CD4-positive, alpha-beta T cell (primary cell): ENCODE data around the gene ASIP. TPM values are rescaled to one million over a fixed set of nuclear protein-coding genes. Genes with fewer than 3 reads are reported as not detected.

ENCODE experiments used
- ATAC-seq: fragments of 200-7000 bp; cut with Tn5 transposase; one replicate; pipeline ENCODE4 v1.10.0; 2022; ENCODE audit warnings: mild to moderate bottlenecking; ENCODE audit not compliant: poor library complexity
- CTCF ChIA-PET: fragments of 350-600 bp; sonication (Branson Sonifier 250); formaldehyde crosslinking; loops from one replicate; lab custom pipeline; 2021; ENCODE audit warnings: antibody characterized with exemption, inconsistent platforms; lab: Charles Lee
- POLR2A ChIA-PET: fragments of 350-600 bp; sonication (Branson Sonifier 250); formaldehyde crosslinking; loops from one replicate; lab custom pipeline; 2021; ENCODE audit warnings: antibody characterized with exemption, inconsistent platforms; lab: Charles Lee
- DNase-seq, 14 experiments: peaks; one replicate each; pipeline ENCODE4 v3.0.0-alpha.2; 2013 to 2020; ENCODE audit warnings: mixed read lengths in 2 of 14
- H3K27ac ChIP-seq, 2 donors: one replicate each; pipeline versions ENCODE4 v1.5.1 to v1.7.0; 2013; ENCODE audit warnings: low read length in 2 of 2, low read depth in 1 of 2, mild to moderate bottlenecking in 1 of 2
- H3K27me3 ChIP-seq, 2 experiments: 1 replicate in 1 of 2; 2 replicates in 1 of 2; pipeline versions ENCODE4 v1.6.1 to v1.7.0; 2013; ENCODE audit warnings: low read length in 2 of 2, control low read depth in 1 of 2, mild to moderate bottlenecking in 1 of 2, moderate library complexity in 1 of 2; ENCODE audit not compliant: insufficient read depth in 2 of 2, control insufficient read depth in 1 of 2
- H3K36me3 ChIP-seq: one replicate; pipeline ENCODE4 v1.6.1; 2013; ENCODE audit warnings: low read length, control low read depth; ENCODE audit not compliant: insufficient read depth
- H3K4me1 ChIP-seq: one replicate; pipeline ENCODE4 v1.6.1; 2013; ENCODE audit warnings: low read length, control low read depth; ENCODE audit not compliant: insufficient read depth
- H3K4me3 ChIP-seq: one replicate; pipeline ENCODE4 v1.5.1; 2013; ENCODE audit warnings: mild to moderate bottlenecking, low read length, moderate library complexity
- H3K9me3 ChIP-seq, 2 experiments: 1 replicate in 1 of 2; 2 replicates in 1 of 2; pipeline versions ENCODE4 v1.6.1 to v1.7.0; 2013; ENCODE audit warnings: low read length in 2 of 2, mild to moderate bottlenecking in 2 of 2, control low read depth in 1 of 2, moderate library complexity in 1 of 2; ENCODE audit not compliant: control insufficient read depth in 1 of 2, insufficient read depth in 1 of 2
- H3K27ac Mint-ChIP-seq: one replicate; pipeline ENCODE4 v1.8.0; 2020; ENCODE audit warnings: mixed read lengths
- H3K27me3 Mint-ChIP-seq: one replicate; pipeline ENCODE4 v1.8.0; 2021; ENCODE audit warnings: mixed read lengths
- H3K36me3 Mint-ChIP-seq: one replicate; pipeline ENCODE4 v1.8.0; 2021; ENCODE audit warnings: low read depth, mixed read lengths
- H3K4me1 Mint-ChIP-seq: one replicate; pipeline ENCODE4 v1.8.0; 2021; ENCODE audit warnings: low read depth, mixed read lengths
- H3K4me3 Mint-ChIP-seq: one replicate; pipeline ENCODE4 v1.8.0; 2020; ENCODE audit warnings: mild to moderate bottlenecking, mixed read lengths
- H3K9me3 Mint-ChIP-seq: one replicate; pipeline ENCODE4 v1.8.0; 2020; ENCODE audit warnings: mixed read lengths
- intact Hi-C, 2 experiments: fragments of 100-400 bp; cut with DNase I in 1 of 2; cut with micrococcal nuclease in 1 of 2; formaldehyde crosslinking; loops; one replicate each; pipeline versions ENCODE4 v1.15.1 to v1.9.0; 2023 to 2025; cut with DNase I, micrococcal nuclease
- total RNA-seq, 174 experiments: library from RNA in 2 of 174; stranded (reverse) in 2 of 174; gene quantifications; one replicate each; pipeline ENCODE4 v1.2.3 and lab custom pipeline; 2021 to 2026
- TF ChIP-seq, protein P1 (sequence below): fragments of 200-600 bp; IDR thresholded peaks from one replicate; pipeline ENCODE4 v1.8.0; 2022; ENCODE audit warnings: antibody characterized with exemption, mild to moderate bottlenecking

ASIP gene
- total RNA-seq, 2 experiments from 2014 or later, result not detected

DNA sequence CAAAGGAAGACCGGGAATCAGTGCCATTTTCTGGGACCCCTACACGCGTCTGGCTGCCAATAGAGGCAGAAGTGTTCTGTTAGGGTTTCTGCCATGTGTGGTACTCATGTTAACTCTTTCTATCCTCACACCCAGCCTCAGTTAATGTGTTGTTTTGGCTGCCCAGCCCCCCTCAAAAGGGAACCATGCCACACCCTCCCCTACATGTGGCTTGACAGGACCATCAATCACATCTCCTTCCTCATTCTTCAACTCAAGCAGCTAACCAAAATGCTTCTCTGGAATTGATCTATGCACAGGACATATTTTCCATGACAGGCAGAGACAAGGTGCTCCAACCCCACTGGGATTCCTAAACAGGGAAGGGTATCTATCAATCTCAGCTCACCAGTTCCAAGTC is 40.0 kb downstream of the ASIP start:
- Histone ChIP-seq H3K9me3 (no peaks in the 10 kb centered on the region), H3K27me3 (no peaks in the 10 kb centered on the region), H3K4me1 (no peaks in the 10 kb centered on the region), H3K4me3 (no peak overlapping the region), H3K27ac (no peak overlapping the region), H3K36me3 (peaks cover 41% of the 10 kb centered on the region)
- Mint-ChIP-seq H3K27ac (no peak overlapping the region), H3K36me3 (peaks cover 62% of the 10 kb centered on the region), H3K9me3 (no peaks in the 10 kb centered on the region), H3K27me3 (no peaks in the 10 kb centered on the region), H3K4me1 (no peaks in the 10 kb centered on the region), H3K4me3 (no peak overlapping the region)
- no peak for ATAC-seq
- ChIA-PET POLR2A (no interaction called here), CTCF (no interaction called here)
- TF ChIP-seq, protein P1, sequence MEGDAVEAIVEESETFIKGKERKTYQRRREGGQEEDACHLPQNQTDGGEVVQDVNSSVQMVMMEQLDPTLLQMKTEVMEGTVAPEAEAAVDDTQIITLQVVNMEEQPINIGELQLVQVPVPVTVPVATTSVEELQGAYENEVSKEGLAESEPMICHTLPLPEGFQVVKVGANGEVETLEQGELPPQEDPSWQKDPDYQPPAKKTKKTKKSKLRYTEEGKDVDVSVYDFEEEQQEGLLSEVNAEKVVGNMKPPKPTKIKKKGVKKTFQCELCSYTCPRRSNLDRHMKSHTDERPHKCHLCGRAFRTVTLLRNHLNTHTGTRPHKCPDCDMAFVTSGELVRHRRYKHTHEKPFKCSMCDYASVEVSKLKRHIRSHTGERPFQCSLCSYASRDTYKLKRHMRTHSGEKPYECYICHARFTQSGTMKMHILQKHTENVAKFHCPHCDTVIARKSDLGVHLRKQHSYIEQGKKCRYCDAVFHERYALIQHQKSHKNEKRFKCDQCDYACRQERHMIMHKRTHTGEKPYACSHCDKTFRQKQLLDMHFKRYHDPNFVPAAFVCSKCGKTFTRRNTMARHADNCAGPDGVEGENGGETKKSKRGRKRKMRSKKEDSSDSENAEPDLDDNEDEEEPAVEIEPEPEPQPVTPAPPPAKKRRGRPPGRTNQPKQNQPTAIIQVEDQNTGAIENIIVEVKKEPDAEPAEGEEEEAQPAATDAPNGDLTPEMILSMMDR, result no peak
- intact Hi-C loops, result no loop called here
- DNase-seq, result no peak

- DNase-seq (no peak), ATAC-seq (no peak)
- TF ChIP-seq, protein P1, result no peak
- POLR2A ChIA-PET, result no interaction called here
- Histone ChIP-seq H3K27me3 (no peaks in the 10 kb centered on the region), H3K9me3 (no peaks in the 10 kb centered on the region), H3K27ac (no peak overlapping the region), H3K36me3 (peaks cover 38% of the 10 kb centered on the region), H3K4me3 (no peak overlapping the region), H3K4me1 (no peaks in the 10 kb centered on the region)
- Mint-ChIP-seq H3K4me3 (no peak overlapping the region), H3K27me3 (no peaks in the 10 kb centered on the region), H3K9me3 (no peaks in the 10 kb centered on the region), H3K4me1 (no peaks in the 10 kb centered on the region), H3K36me3 (peaks cover 65% of the 10 kb centered on the region), H3K27ac (no peak overlapping the region)
- CTCF ChIA-PET, result no interaction called here
- intact Hi-C loops, result no loop called here
Measured at GRCh38 chr20:34282041-34282440, 40.8 kb downstream of the ASIP start.

DNA sequence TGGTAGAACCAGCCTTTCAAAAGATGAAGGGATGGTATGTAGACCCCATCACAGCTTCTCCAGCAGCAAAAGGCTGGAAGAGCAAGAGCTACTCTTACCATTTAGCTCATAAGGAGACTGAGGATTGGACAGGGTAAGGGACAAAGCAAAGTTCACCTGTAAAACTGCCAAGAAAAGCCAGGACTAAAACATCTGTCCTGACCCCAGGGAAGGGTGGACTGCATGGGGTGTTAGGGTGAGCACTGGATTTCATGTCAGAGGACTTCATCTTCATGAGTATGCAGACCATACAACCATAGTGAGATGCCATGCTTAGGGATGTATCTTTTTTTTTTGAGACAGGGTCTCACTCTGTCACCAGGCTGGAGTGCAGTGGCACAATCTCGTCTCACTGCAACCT is 42.6 kb downstream of the ASIP start:
- peaks cover 30% of the 10 kb centered on the region for H3K36me3 ChIP-seq
- no peak overlapping the region for H3K27ac Mint-ChIP-seq
- CTCF ChIA-PET, result no interaction called here

More for the DNA sequence above, 42.6 kb downstream of the ASIP start:
- Mint-ChIP-seq H3K36me3 (peaks cover 69% of the 10 kb centered on the region), H3K27me3 (no peaks in the 10 kb centered on the region), H3K4me1 (no peaks in the 10 kb centered on the region), H3K4me3 (no peak overlapping the region), H3K9me3 (no peaks in the 10 kb centered on the region)
- H3K4me1 ChIP-seq, result no peaks in the 10 kb centered on the region
- TF ChIP-seq, protein P1, result no peak
- POLR2A ChIA-PET, result no interaction called here
- no peak overlapping the region for H3K4me3 ChIP-seq
- ATAC-seq, result no peak
- no peak overlapping the region for H3K27ac ChIP-seq
- no peak for DNase-seq
- no peaks in the 10 kb centered on the region for H3K27me3 ChIP-seq
- intact Hi-C loops, result no loop called here
- H3K9me3 ChIP-seq, result no peaks in the 10 kb centered on the region
